Cardiac fibroblast (primary cell): ENCODE measurements around the gene IL1RN.
A peak's percentile ranks its signal among the peaks of the same experiment; 100 is the strongest.

ENCODE experiments used
- DNase-seq, 2 donors: peaks; one replicate each; pipeline versions ENCODE4 v3.0.0 to v3.0.0-alpha.2; 2010; ENCODE audit warnings: low read depth in 2 of 2
- H3K4me3 ChIP-seq, 2 donors: replicated peaks in 1 of 2; 1 replicate in 1 of 2; 2 replicates in 1 of 2; pipeline ENCODE4 v1.5.1; 2011; ENCODE audit warnings: low read depth in 2 of 2, low read length in 2 of 2, mild to moderate bottlenecking in 2 of 2, moderate library complexity in 1 of 2
- CTCF ChIP-seq: IDR thresholded peaks from one replicate; pipeline ENCODE4 v1.5.1; 2011; ENCODE audit warnings: low read depth, mild to moderate bottlenecking, low read length, inconsistent platforms

The IL1RN gene

DNA sequence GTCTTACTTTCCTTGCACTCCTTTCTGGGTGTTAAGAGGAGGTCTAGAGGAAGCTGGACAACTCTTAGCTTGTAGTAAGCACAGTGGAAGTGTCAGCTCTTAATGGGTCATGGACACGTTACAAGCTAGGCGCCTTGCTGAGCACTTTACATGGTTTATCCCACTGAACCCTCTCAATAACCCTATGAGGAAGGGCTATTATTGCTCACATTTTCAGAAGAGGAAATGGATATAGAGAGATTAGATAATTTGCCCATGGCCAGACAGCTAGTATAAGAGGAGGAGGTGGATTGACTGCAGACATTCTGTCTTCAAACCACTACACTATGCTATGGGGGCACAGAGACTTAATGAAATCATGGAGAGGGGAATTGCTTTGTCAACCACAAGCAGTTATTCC is 8.3 kb upstream of the IL1RN start:
- DNase-seq, result no peak
- no peak for TF ChIP-seq CTCF
- no peak overlapping the region for H3K4me3 ChIP-seq

- no peak for TF ChIP-seq CTCF
- DNase-seq, result no peak
- no peak overlapping the region for H3K4me3 ChIP-seq
Observed at GRCh38 chr2:113120861-113121260, 6.5 kb upstream of the IL1RN start.

DNA sequence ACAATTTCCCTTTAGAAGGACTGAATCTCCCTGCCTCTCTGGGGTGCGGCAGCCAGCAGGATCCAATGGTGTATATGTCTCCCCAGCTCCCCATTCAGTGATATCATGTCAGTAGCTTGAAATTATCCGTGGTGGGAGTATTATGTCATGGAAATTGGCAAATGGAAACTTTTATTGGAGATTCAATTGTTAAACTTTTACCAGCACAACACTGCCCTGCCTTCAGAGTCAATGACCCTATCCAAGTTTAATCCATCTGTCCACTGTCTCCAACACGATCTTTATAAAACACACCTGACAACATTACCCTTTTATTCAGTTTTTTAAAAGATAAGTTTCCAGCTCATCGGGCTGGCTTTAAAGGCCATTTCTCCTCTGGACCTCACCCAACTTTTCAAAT is 5.0 kb upstream of the IL1RN start:
- no peak overlapping the region for H3K4me3 ChIP-seq
- no peak for TF ChIP-seq CTCF
- DNase-seq, result no peak

DNA sequence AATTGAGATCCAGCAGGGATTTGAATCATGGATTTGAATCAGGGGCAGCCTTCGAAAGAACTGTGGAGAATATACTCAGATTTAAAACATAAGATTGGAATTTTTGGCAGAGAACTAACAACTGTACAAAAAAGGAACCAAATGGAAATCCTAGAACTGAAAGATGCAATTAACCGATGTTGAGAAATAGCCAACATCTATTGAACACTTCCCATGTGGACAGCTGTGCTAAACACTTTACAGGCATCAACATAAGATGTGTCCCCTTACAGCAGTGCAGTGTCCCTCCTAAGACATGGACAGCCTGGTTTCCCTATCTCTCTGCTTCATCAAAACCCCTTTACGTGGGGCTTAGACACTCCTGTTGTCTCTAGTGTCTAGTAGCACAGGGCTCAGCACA is 3.7 kb upstream of the IL1RN start:
- no peak overlapping the region for H3K4me3 ChIP-seq
- no peak for DNase-seq
- TF ChIP-seq CTCF, result no peak

DNA sequence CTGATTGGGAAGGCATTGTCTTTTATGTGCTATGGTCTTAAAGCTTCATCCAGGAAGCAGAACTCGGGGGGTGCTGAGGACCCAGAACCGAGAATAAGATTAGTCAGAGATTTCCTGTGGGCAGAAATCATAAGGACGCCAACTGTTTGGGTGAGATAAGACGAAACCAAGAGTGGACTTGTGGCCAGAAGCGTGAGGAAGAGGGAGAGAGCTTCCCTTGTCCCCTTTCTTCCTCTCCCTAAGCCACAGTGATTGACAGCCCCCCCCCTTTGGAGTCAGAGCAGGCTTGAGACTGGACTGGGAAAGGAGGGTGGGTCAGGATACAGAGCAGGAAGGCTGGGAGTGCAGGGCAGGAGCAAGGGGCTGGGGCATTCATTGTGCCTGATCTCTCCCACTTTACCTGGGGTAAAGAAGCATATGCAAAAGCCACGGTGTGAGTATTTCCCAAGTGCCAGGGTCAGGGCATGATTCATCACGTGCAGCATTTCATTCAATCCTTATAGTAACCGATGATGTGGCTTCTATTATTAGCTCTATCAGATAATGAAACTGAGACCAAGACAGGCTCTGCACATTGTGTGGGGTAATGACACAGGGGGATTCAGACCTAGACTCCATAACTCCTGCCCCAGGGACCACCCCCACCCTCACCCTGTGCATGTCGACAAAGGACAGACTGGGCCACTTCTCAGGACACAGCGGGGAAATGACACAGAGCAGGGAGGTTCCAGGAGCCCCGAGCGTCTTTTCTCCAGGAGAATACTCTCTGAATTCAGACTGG is 3.0 kb upstream of the IL1RN start:
- H3K4me3 ChIP-seq, result no peak overlapping the region
- no peak for TF ChIP-seq CTCF
- DNase-seq, result peak; percentile 31

- peak in 1 of 2 donors; percentile 19 for DNase-seq
- no peak for TF ChIP-seq CTCF
- no peak overlapping the region for H3K4me3 ChIP-seq
Observed at GRCh38 chr2:113124984-113125855, 2.2 kb upstream of the IL1RN start.
